OCI-LY7 (cell line): ENCODE measurements around the gene IL26. TPM values are rescaled to one million over a fixed set of nuclear protein-coding genes. Genes with fewer than 3 reads are reported as not detected.

Source experiments
- BruUV-seq: library from RNA; stranded (reverse); fragments of 400-500 nt; replicated peaks from 2 replicates; lab custom pipeline; 2021; lab: Mats Ljungman, UMichigan
- CTCF ChIA-PET: fragments of 300-600 bp; sonication (Branson Sonifier 250); formaldehyde crosslinking; loops from one replicate; lab custom pipeline; 2022; ENCODE audit warnings: antibody characterized with exemption; ENCODE audit not compliant: unreplicated experiment; lab: Charles Lee
- POLR2A ChIA-PET: fragments of 300-600 bp; sonication (Branson Sonifier 250); formaldehyde crosslinking; loops from one replicate; lab custom pipeline; 2022; ENCODE audit warnings: antibody characterized with exemption; lab: Charles Lee
- DNase-seq: peaks from one replicate; pipeline ENCODE4 v3.0.0-alpha.2; 2015; ENCODE audit warnings: low spot score
- H2AFZ ChIP-seq: fragments of 200-600 bp; sonication (generic), shearing (Covaris generic); 2 replicates; pipeline ENCODE4 v1.6.1; 2014; ENCODE audit warnings: mild to moderate bottlenecking, antibody characterized with exemption, low read length, moderate library complexity
- H3K27ac ChIP-seq: fragments of 200-600 bp; sonication (generic); 2 replicates; pipeline ENCODE4 v1.5.1; 2014; ENCODE audit warnings: mixed run types, low read depth, mild to moderate bottlenecking, moderate library complexity, low read length, inconsistent platforms; ENCODE audit not compliant: poor library complexity, severe bottlenecking
- H3K36me3 ChIP-seq: fragments of 200-600 bp; sonication (generic); 2 replicates; pipeline ENCODE4 v1.6.1; 2014; ENCODE audit warnings: mild to moderate bottlenecking, antibody characterized with exemption, low read length, moderate library complexity, mixed read lengths; ENCODE audit not compliant: insufficient read depth
- H3K4me1 ChIP-seq: fragments of 200-600 bp; sonication (generic); 2 replicates; pipeline ENCODE4 v1.5.1; 2014; ENCODE audit warnings: mild to moderate bottlenecking, low read length; ENCODE audit not compliant: insufficient read depth, poor library complexity, severe bottlenecking
- H3K4me2 ChIP-seq: fragments of 200-600 bp; sonication (generic); 2 replicates; pipeline ENCODE4 v1.6.1; 2014; ENCODE audit warnings: mild to moderate bottlenecking, low read length
- H3K4me3 ChIP-seq: fragments of 200-600 bp; sonication (generic); 2 replicates; pipeline ENCODE4 v1.5.1; 2014; ENCODE audit warnings: mild to moderate bottlenecking, low read depth, low read length; ENCODE audit not compliant: poor library complexity, severe bottlenecking
- H3K79me2 ChIP-seq: fragments of 200-600 bp; sonication (generic); 2 replicates; pipeline ENCODE4 v1.6.1; 2016; ENCODE audit warnings: low read depth, mild to moderate bottlenecking, low read length, moderate library complexity, mixed read lengths; ENCODE audit not compliant: insufficient read depth
- H3K9me2 ChIP-seq: fragments of 200-600 bp; sonication (generic); 2 replicates; pipeline ENCODE4 v1.6.1; 2016; ENCODE audit warnings: mild to moderate bottlenecking, low read length, mixed read lengths; ENCODE audit not compliant: insufficient read depth
- H3K9me3 ChIP-seq: fragments of 200-600 bp; sonication (generic); 2 replicates; pipeline ENCODE4 v1.6.1; 2014; ENCODE audit warnings: mild to moderate bottlenecking, mixed run types, low read length, mixed read lengths
- H4K20me1 ChIP-seq: fragments of 200-600 bp; sonication (generic); 2 replicates; pipeline ENCODE4 v1.6.1; 2014; ENCODE audit warnings: mild to moderate bottlenecking, antibody characterized with exemption, low read length, moderate library complexity, mixed read lengths; ENCODE audit not compliant: insufficient read depth
- EZH2phosphoT487 ChIP-seq: fragments of 200-600 bp; sonication (generic); IDR thresholded peaks from 2 replicates; pipeline ENCODE4 v1.6.1; 2018; ENCODE audit warnings: low read depth, borderline replicate concordance, mild to moderate bottlenecking, mixed run types, antibody characterized with exemption, low read length, moderate library complexity, mixed read lengths
- intact Hi-C: fragments of 100-400 bp; cut with micrococcal nuclease; formaldehyde crosslinking; loops from one replicate; pipeline ENCODE4 v1.10.0; 2022; ENCODE audit not compliant: unreplicated experiment
- total RNA-seq, 2 experiments: library from RNA; depleted of rRNA in 1 of 2; stranded (reverse); fragments of >200 nt in 1 of 2; shearing (Covaris generic) in 1 of 2; gene quantifications; 2 replicates each; pipeline ENCODE4 v1.2.3, GENCODE V29; 2014 to 2022
- TF ChIP-seq, protein P1 (sequence below): fragments of 200-600 bp; sonication (generic); conservative IDR thresholded peaks from 2 replicates; pipeline ENCODE4 v1.5.1; 2014; ENCODE audit warnings: mild to moderate bottlenecking, antibody characterized with exemption, low read length, moderate library complexity, mixed read lengths

Gene IL26
- total RNA-seq, 2 experiments from 2014 or later, result not detected

DNA sequence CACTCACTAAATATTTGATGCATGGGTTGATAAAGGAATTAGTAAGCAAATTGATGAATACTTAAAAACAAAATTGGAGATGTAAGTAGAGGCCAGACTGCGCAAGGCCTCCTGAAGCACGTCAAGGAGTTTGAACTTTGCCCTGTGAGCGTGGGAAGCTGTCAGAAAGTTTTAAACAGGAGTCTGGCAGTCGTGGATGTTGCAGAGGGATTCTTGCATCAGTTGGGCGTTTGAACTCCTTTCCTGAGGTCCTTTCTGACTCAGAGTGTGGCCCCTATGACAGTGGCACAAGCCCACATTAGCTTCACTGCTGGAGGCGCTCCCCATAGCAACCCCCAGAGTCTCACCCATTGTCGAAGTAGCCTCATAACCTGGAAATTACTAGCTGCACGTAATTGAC, 45.7 kb upstream of the IL26 start:
- ChIA-PET POLR2A (interaction anchor here (0.6 to 0.8 kb wide), 3 partner anchors 14 to 368 kb away, joined by 3 to 4 read pairs (median 3); no protein-coding TSS in a partner anchor), CTCF (no interaction called here)
- intact Hi-C loops, result no loop called here
- TF ChIP-seq EZH2phosphoT487, result no peak
- TF ChIP-seq, protein P1, sequence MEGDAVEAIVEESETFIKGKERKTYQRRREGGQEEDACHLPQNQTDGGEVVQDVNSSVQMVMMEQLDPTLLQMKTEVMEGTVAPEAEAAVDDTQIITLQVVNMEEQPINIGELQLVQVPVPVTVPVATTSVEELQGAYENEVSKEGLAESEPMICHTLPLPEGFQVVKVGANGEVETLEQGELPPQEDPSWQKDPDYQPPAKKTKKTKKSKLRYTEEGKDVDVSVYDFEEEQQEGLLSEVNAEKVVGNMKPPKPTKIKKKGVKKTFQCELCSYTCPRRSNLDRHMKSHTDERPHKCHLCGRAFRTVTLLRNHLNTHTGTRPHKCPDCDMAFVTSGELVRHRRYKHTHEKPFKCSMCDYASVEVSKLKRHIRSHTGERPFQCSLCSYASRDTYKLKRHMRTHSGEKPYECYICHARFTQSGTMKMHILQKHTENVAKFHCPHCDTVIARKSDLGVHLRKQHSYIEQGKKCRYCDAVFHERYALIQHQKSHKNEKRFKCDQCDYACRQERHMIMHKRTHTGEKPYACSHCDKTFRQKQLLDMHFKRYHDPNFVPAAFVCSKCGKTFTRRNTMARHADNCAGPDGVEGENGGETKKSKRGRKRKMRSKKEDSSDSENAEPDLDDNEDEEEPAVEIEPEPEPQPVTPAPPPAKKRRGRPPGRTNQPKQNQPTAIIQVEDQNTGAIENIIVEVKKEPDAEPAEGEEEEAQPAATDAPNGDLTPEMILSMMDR, result no peak
- Histone ChIP-seq H3K4me2 (no peak overlapping the region), H4K20me1 (no peaks in the 10 kb centered on the region), H3K4me1 (no peaks in the 10 kb centered on the region), H3K4me3 (no peak overlapping the region), H3K9me3 (no peaks in the 10 kb centered on the region), H3K36me3 (no peaks in the 10 kb centered on the region), H2AFZ (no peak overlapping the region), H3K27ac (no peak overlapping the region), H3K79me2 (no peaks in the 10 kb centered on the region), H3K9me2 (no peaks in the 10 kb centered on the region)
- no TSS peak for BruUV-seq
- DNase-seq, result no peak

DNA sequence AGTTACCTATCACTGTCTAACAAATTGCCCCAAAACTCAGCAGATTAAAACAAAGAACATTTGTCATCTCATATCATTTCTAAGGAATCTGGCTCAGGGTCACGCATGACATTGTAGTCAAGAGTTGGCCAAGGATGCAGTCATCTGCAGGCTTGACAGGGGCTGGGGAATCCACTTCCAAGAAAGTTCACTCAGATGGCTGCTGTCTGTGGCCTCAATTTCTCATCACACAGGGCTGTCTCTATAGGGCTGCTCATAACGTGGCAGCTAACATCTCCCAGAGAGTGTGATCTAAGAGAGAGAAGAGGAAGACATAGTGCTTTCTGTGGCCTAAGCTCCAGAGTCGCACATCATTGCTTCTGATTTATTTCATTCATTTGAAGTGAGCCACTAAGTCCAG, 44.7 kb upstream of the IL26 start:
- intact Hi-C loops, result no loop called here
- TF ChIP-seq, protein P1, result no peak
- no peak for TF ChIP-seq EZH2phosphoT487
- Histone ChIP-seq H3K9me3 (no peaks in the 10 kb centered on the region), H3K9me2 (no peaks in the 10 kb centered on the region), H3K27ac (no peak overlapping the region), H3K4me1 (no peaks in the 10 kb centered on the region), H3K36me3 (no peaks in the 10 kb centered on the region), H2AFZ (no peak overlapping the region), H3K4me2 (no peak overlapping the region), H4K20me1 (no peaks in the 10 kb centered on the region), H3K4me3 (no peak overlapping the region), H3K79me2 (no peaks in the 10 kb centered on the region)
- CTCF ChIA-PET, result no interaction called here
- no TSS peak for BruUV-seq
- DNase-seq, result no peak
- POLR2A ChIA-PET, result no interaction called here

DNA sequence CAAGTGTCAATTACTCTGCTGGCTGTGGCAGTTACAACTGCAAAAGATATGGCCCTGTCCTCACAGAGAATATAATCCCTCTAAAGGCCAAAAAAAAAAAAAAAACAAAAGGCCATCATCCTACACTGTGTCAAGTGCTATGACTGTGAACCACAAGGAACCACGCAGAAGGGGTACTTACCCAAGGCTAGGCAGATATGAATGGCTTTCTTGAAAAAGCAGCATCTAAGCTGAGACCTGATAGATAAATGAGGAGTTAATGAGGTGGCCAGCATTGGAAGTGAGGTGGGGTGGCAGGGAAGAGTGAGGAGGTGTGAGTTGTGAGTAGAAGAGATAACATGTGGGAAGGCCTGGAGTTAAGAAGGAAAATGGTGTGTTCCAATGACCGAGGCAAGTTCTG, 44.2 kb upstream of the IL26 start:
- no peak overlapping the region for H3K4me3 ChIP-seq
- no peaks in the 10 kb centered on the region for H3K79me2 ChIP-seq
- CTCF ChIA-PET, result no interaction called here
- POLR2A ChIA-PET, result no interaction called here
- H3K9me2 ChIP-seq, result no peaks in the 10 kb centered on the region
- H3K4me2 ChIP-seq, result no peak overlapping the region
- TF ChIP-seq EZH2phosphoT487, result no peak
- TF ChIP-seq, protein P1, result no peak
- no peaks in the 10 kb centered on the region for H4K20me1 ChIP-seq
- DNase-seq, result no peak
- no TSS peak for BruUV-seq
- no peaks in the 10 kb centered on the region for H3K9me3 ChIP-seq
- intact Hi-C loops, result no loop called here
- no peak overlapping the region for H2AFZ ChIP-seq
- H3K36me3 ChIP-seq, result no peaks in the 10 kb centered on the region
- H3K4me1 ChIP-seq, result no peaks in the 10 kb centered on the region
- no peak overlapping the region for H3K27ac ChIP-seq
